Measurements from ENCODE around the gene PDLIM3. TPM values are rescaled to one million over a fixed set of nuclear protein-coding genes. Genes with fewer than 3 reads are reported as not detected.
A peak's percentile ranks its signal among the peaks of the same experiment; 100 is the strongest.

PDLIM3 gene
- polyA plus RNA-seq, 1 experiment = 0.05 TPM

DNA sequence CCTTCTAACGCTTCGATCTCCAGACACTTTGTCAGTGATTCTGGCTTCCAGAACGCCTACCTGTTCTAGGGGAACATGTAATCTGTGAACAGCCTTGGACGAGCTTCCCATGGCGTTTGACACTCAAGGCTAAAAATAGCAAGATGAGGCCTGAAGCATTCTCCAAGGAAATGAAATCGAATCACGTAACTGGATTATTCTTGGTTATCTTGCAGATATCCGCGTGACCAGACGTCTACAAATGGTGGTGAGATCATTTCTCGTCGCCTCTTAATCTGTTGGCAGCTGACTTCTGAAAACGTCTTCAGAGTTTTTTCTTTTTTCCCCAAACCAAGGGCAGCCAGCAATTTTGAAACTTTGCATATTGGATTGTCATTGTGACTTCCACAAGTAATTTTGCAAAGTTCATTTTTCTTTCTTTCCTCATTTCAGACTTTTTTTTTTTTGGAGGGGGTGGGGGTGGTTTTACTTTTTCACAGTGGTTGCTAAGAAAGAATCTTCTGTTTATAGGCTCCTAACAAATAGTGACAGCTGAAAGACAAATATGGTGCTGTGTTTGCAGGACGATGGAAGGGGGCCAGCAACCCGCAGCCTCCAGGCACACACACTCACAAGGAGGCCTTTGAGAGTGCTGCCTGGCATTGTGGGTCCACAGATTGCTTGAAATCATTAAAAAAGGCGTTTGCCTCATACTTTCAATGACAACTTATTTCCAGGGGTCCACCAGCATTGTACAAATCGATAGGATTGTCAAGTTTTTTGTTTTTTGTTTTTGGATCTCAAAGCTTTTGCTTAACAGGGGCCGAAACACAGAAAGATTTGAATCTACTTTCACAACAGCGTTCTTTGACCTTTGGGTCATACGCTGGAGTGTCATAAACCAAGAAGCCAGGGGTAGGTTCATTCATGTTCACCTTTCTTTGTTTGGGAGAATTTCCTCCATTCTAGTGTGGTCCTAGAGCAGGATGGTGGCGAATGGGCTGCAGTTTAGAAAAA is 32.4 kb upstream of the PDLIM3 start:
- H3K4me3 ChIP-seq (ENCODE audit: low read depth, low read length) = no peak overlapping the region
- POLR2A ChIA-PET = no interaction called here
- H3K27me3 ChIP-seq (ENCODE audit: control insufficient read depth, insufficient read depth, low read length) = no peaks in the 10 kb centered on the region
- DNase-seq (ENCODE audit: low read depth) = no peak
- CTCF ChIA-PET = interaction anchor here (0.7 kb wide), 1 partner anchor 259 kb away, joined by 3 read pairs; no protein-coding TSS in a partner anchor
- no peaks in the 10 kb centered on the region for H3K36me3 ChIP-seq (ENCODE audit: control insufficient read depth, insufficient read depth, low read length)
- TF ChIP-seq, protein P1, sequence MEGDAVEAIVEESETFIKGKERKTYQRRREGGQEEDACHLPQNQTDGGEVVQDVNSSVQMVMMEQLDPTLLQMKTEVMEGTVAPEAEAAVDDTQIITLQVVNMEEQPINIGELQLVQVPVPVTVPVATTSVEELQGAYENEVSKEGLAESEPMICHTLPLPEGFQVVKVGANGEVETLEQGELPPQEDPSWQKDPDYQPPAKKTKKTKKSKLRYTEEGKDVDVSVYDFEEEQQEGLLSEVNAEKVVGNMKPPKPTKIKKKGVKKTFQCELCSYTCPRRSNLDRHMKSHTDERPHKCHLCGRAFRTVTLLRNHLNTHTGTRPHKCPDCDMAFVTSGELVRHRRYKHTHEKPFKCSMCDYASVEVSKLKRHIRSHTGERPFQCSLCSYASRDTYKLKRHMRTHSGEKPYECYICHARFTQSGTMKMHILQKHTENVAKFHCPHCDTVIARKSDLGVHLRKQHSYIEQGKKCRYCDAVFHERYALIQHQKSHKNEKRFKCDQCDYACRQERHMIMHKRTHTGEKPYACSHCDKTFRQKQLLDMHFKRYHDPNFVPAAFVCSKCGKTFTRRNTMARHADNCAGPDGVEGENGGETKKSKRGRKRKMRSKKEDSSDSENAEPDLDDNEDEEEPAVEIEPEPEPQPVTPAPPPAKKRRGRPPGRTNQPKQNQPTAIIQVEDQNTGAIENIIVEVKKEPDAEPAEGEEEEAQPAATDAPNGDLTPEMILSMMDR (IDR thresholded peaks at IDR 0.05; ENCODE audit: insufficient read depth, low read depth, low read length) = no peak

DNA sequence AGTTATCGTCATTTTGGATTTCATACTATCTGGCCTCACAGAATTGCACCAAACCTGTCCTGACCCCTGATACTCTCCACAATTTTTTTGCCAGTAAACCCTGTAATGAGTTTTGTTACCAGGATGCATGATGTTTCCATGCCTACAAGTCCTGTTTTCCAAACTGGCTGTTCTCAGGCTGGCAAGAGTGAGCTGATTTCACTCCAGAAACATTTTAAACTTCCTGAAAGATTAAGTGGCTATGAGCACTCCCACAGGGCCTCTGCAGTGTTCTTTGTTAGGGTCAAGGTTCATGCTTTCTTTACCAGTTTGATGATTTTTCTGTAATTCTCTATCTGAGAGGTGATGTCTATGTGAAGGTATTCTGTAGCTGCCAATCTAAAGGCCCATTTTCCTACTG is 31.7 kb upstream of the PDLIM3 start:
- ChIA-PET POLR2A (no interaction called here), CTCF (no interaction called here)
- TF ChIP-seq, protein P1 (IDR thresholded peaks at IDR 0.05; ENCODE audit: insufficient read depth, low read depth, low read length) = no peak

DNA sequence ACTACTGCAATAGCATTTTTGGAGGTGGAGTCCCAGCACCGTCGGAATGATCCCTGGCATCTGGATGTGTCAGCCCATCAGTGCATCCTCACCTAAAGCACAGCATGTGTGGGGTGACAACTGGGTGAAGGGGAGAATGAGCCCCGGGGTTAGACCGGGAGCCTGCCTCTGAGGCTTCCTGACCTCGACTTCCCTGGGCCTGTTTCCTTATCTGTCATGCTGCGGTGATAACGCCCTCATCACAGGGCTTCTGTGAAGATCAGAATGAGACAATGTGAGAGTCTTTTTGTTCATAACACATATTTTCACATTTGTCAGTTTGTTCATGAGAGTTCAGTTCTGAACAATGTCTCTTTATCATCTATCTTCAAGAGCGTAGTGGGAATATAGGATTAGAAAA is 31.1 kb upstream of the PDLIM3 start:
- no peak overlapping the region for H3K4me3 ChIP-seq (ENCODE audit: low read depth, low read length)
- no peaks in the 10 kb centered on the region for H3K36me3 ChIP-seq (ENCODE audit: control insufficient read depth, insufficient read depth, low read length)
- TF ChIP-seq, protein P1 (IDR thresholded peaks at IDR 0.05; ENCODE audit: insufficient read depth, low read depth, low read length) = no peak
- DNase-seq (ENCODE audit: low read depth) = no peak
- ChIA-PET POLR2A (no interaction called here), CTCF (no interaction called here)
- H3K27me3 ChIP-seq (ENCODE audit: control insufficient read depth, insufficient read depth, low read length) = no peaks in the 10 kb centered on the region

More for the DNA sequence above, 31.7 kb upstream of the PDLIM3 start:
- H3K4me3 ChIP-seq (ENCODE audit: low read depth, low read length) = no peak overlapping the region
- H3K36me3 ChIP-seq (ENCODE audit: control insufficient read depth, insufficient read depth, low read length) = no peaks in the 10 kb centered on the region
- DNase-seq (ENCODE audit: low read depth) = peak; percentile 25
- no peaks in the 10 kb centered on the region for H3K27me3 ChIP-seq (ENCODE audit: control insufficient read depth, insufficient read depth, low read length)

DNA sequence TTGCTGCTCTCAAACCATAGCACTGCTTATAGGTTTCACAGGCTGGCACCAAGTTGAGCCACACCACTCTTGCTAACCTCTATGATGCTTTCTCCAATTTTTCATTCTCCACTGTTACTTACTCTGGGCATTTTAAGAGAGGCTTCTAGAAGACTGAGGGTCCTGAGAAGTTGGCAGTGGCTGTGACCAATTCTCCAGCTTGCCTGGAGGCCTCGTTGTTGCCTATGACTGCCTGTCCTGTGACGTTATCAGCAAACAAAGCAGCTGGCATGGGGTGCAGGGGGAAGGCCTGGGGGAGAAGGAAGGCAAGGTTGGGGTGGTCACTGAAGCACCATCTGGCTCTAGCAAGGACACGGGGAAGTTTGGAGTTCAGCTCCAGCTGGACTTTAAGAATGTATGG is 30.4 kb upstream of the PDLIM3 start:
- CTCF ChIA-PET = no interaction called here
- no peaks in the 10 kb centered on the region for H3K27me3 ChIP-seq (ENCODE audit: control insufficient read depth, insufficient read depth, low read length)
- no peak overlapping the region for H3K4me3 ChIP-seq (ENCODE audit: low read depth, low read length)
- POLR2A ChIA-PET = no interaction called here
- TF ChIP-seq, protein P1 (IDR thresholded peaks at IDR 0.05; ENCODE audit: insufficient read depth, low read depth, low read length) = no peak
- no peaks in the 10 kb centered on the region for H3K36me3 ChIP-seq (ENCODE audit: control insufficient read depth, insufficient read depth, low read length)
- DNase-seq (ENCODE audit: low read depth) = no peak

DNA sequence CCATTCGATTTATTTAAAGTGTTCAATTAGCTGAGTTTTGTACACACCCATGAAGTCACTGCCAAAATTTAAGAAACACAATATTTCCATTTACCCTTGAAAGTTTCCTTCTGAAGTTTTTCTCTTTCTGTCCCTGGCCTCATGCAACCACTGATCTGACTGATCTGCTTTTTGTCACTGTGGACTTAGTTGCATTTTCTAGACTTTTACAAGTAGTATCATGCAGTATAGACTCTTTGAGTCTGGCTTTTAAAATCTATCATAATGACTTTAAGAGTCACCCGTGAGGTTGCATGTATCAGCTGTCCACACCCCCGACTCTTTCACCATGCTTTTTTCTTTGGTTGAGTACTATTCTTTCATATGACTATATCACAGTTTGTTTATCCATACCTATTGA is 29.0 kb upstream of the PDLIM3 start:
- POLR2A ChIA-PET = no interaction called here

More for the DNA sequence above, 29.0 kb upstream of the PDLIM3 start:
- TF ChIP-seq, protein P1 (IDR thresholded peaks at IDR 0.05; ENCODE audit: insufficient read depth, low read depth, low read length) = no peak
- H3K4me3 ChIP-seq (ENCODE audit: low read depth, low read length) = no peak overlapping the region
- DNase-seq (ENCODE audit: low read depth) = no peak
- CTCF ChIA-PET = interaction anchor here (0.7 to 1.4 kb wide), 2 partner anchors 13 to 208 kb away, joined by 3 read pairs; no protein-coding TSS in a partner anchor
- no peaks in the 10 kb centered on the region for H3K36me3 ChIP-seq (ENCODE audit: control insufficient read depth, insufficient read depth, low read length)
- H3K27me3 ChIP-seq (ENCODE audit: control insufficient read depth, insufficient read depth, low read length) = no peaks in the 10 kb centered on the region
